Esophagus muscularis mucosa (tissue), 4 donors: Measurements from ENCODE around the gene DVL1. TPM values are rescaled to one million over a fixed set of nuclear protein-coding genes. Genes with fewer than 3 reads are reported as not detected.
A peak's percentile ranks its signal among the peaks of the same experiment; 100 is the strongest.

Source experiments
- DNase-seq: peaks from one replicate; pipeline ENCODE4 v3.0.0-alpha.2; 2017; ENCODE audit errors: extremely low spot score
- H3K27ac ChIP-seq, 4 donors: fragments of 200-600 bp; sonication (generic); replicated peaks in 1 of 4; 1 replicate in 3 of 4; 2 replicates in 1 of 4; pipeline ENCODE4 v1.5.1; 2016 to 2019; ENCODE audit warnings: mild to moderate bottlenecking in 1 of 4
- H3K27me3 ChIP-seq, 4 donors: fragments of 200-600 bp; sonication (generic); one replicate each; pipeline versions ENCODE4 v1.5.1 to v1.6.0; 2016 to 2019
- H3K36me3 ChIP-seq, 4 donors: fragments of 200-600 bp; sonication (generic); one replicate each; pipeline ENCODE4 v1.5.1; 2016 to 2019
- H3K4me1 ChIP-seq, 4 donors: fragments of 200-600 bp; sonication (generic); one replicate each; pipeline ENCODE4 v1.5.1; 2016 to 2019
- H3K4me3 ChIP-seq, 4 donors: fragments of 200-600 bp; sonication (generic); 1 replicate in 2 of 4; 2 replicates in 2 of 4; pipeline ENCODE4 v1.5.1; 2016 to 2019; ENCODE audit warnings: mild to moderate bottlenecking in 4 of 4, moderate library complexity in 1 of 4
- H3K9me3 ChIP-seq, 4 donors: fragments of 200-600 bp; sonication (generic); 1 replicate in 3 of 4; 2 replicates in 1 of 4; pipeline ENCODE4 v1.5.1; 2016 to 2019
- EP300 ChIP-seq: sonication (generic); formaldehyde crosslinking; IDR thresholded peaks from one replicate; pipeline ENCODE4 v1.6.1; 2017; ENCODE audit warnings: antibody characterized with exemption
- POLR2A ChIP-seq: fragments of 450-650 bp; IDR thresholded peaks from one replicate; pipeline ENCODE4 v1.6.1; 2017; ENCODE audit warnings: antibody characterized with exemption, moderate library complexity, mild to moderate bottlenecking, low read depth
- POLR2AphosphoS5 ChIP-seq, 2 donors: sonication (generic); formaldehyde crosslinking; IDR thresholded peaks; one replicate each; pipeline ENCODE4 v1.6.1; 2017; ENCODE audit warnings: antibody characterized with exemption in 2 of 2
- WGBS: methylation state at CpG from one replicate; pipeline ENCODE4 v1.1.5; 2018; 5-methylcytosine and 5-hydroxymethylcytosine counted together
- intact Hi-C: fragments of 100-400 bp; cut with DNase I; formaldehyde crosslinking; loops from one replicate; pipeline ENCODE4 v1.15.1; 2023
- total RNA-seq, 4 donors: library from RNA; depleted of rRNA; stranded (reverse); fragments of >200 nt; gene quantifications; one replicate each; pipeline versions ENCODE4 v1.1.0 to v1.2.1, GENCODE V29; 2016
- TF ChIP-seq, protein P1 (sequence below), 3 experiments: fragments of 200-600 bp in 2 of 3; fragments of 450-650 bp in 1 of 3; sonication (generic) in 2 of 3; IDR thresholded peaks; one replicate each; pipeline ENCODE4 v1.5.1; 2017 to 2019; ENCODE audit warnings: antibody characterized with exemption in 3 of 3, mild to moderate bottlenecking in 2 of 3, moderate library complexity in 1 of 3

The DVL1 gene
- total RNA-seq, 4 donors from 2014 or later = 66.9 to 141 (median 114) TPM

DNA sequence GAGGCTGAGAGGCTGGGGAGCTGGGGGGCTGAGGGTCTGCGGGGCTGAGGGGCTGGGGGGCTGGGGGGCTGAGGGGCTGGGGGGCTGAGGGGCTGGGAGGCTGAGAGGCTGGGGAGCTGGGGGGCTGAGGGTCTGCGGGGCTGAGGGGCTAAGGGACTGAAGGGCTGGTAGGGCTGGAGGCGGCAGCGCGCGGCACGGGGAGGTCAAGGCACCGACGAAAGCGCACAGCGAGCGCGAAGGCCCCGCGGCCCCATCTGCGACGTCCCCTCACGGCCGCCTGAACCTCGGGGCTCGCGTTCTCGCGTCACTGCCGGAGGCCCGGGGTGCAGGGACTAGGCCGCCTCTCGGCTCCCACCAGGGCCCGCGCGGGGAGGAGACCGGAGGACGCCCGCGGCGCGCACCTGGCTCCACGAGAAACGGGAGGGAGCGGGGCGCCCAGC, 25.1 kb downstream of the DVL1 start:
- peaks cover 52 to 76% (median 72%) of the 10 kb centered on the region in 4 donors for H3K4me1 ChIP-seq
- 0% methylated on average over 6 of the region's 41 CpGs for WGBS
- no peaks in the 10 kb centered on the region for H3K27me3 ChIP-seq
- DNase-seq = no peak
- H3K4me3 ChIP-seq = peak overlapping the region; percentile 67 to 99 (median 80)
- TF ChIP-seq POLR2AphosphoS5 (IDR thresholded peaks at IDR 0.05) (no peak), EP300 (no peak), POLR2A (no peak)
- TF ChIP-seq, protein P1, sequence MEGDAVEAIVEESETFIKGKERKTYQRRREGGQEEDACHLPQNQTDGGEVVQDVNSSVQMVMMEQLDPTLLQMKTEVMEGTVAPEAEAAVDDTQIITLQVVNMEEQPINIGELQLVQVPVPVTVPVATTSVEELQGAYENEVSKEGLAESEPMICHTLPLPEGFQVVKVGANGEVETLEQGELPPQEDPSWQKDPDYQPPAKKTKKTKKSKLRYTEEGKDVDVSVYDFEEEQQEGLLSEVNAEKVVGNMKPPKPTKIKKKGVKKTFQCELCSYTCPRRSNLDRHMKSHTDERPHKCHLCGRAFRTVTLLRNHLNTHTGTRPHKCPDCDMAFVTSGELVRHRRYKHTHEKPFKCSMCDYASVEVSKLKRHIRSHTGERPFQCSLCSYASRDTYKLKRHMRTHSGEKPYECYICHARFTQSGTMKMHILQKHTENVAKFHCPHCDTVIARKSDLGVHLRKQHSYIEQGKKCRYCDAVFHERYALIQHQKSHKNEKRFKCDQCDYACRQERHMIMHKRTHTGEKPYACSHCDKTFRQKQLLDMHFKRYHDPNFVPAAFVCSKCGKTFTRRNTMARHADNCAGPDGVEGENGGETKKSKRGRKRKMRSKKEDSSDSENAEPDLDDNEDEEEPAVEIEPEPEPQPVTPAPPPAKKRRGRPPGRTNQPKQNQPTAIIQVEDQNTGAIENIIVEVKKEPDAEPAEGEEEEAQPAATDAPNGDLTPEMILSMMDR (IDR thresholded peaks at IDR 0.05) = no peak
- H3K36me3 ChIP-seq = peaks cover 17 to 62% (median 48%) of the 10 kb centered on the region in 4 donors
- H3K27ac ChIP-seq = peak overlapping the region; percentile 79 to 92 (median 85)
- no peaks in the 10 kb centered on the region for H3K9me3 ChIP-seq
- intact Hi-C loops = no loop called here

DNA sequence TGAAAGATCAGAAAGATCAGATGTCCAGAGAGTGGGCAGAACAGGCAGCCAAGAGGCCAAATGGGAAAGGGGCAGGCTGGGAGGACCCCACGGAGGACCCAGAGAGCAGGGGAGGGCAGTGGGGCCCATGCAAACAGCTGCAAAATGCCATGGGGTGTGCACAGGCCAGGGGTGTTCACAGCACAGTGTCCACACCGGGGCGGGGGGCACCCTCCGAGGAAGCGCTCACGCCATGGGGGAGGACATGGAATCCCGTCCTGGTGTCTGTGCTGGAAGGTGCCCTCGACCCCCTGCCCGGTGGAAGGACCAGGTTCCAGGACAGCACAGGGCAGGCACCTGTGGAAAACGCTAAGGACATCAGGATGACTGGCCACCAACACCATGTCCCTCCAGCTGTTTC, 26.3 kb downstream of the DVL1 start:
- H3K4me1 ChIP-seq = peaks cover 57 to 87% (median 83%) of the 10 kb centered on the region in 4 donors
- no peaks in the 10 kb centered on the region for H3K27me3 ChIP-seq
- intact Hi-C loops = no loop called here
- WGBS = 82% methylated on average over 10 of the region's 10 CpGs
- no peaks in the 10 kb centered on the region for H3K9me3 ChIP-seq
- H3K27ac ChIP-seq = peak overlapping the region in 1 of 4 donors; percentile 10
- TF ChIP-seq EP300 (no peak), POLR2AphosphoS5 (IDR thresholded peaks at IDR 0.05) (no peak), POLR2A (no peak)
- TF ChIP-seq, protein P1 (IDR thresholded peaks at IDR 0.05) = no peak
- peaks cover 11 to 55% (median 41%) of the 10 kb centered on the region in 4 donors for H3K36me3 ChIP-seq
- peak overlapping the region in 1 of 4 donors; percentile 30 for H3K4me3 ChIP-seq
- no peak for DNase-seq

DNA sequence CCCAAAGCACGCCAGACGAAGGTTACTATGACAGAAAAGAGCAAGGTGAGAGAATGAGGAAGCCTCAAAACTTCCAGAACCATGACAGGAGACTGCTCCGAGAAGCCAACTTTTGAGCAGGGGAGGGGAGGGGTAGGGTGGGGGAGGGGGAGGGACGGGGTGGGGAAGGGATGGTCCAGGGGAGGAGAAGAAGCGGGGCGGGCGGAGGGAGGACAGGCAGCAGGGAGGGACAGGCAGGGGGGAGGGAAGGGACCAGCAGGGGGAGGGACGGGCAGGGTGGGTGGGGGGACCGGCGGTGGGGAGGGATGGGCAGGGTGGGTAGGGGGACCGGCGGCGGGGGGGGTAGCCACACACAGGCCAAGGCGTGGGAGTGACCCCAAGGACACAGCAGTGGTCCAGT, 26.8 kb downstream of the DVL1 start:
- Histone ChIP-seq H3K4me1 (peaks cover 63 to 93% (median 89%) of the 10 kb centered on the region in 4 donors), H3K4me3 (no peak overlapping the region), H3K27me3 (no peaks in the 10 kb centered on the region), H3K9me3 (no peaks in the 10 kb centered on the region), H3K36me3 (peaks cover 6 to 49% (median 35%) of the 10 kb centered on the region in 4 donors), H3K27ac (no peak overlapping the region)
- intact Hi-C loops = no loop called here
- TF ChIP-seq POLR2A = no peak
- TF ChIP-seq, protein P1 (IDR thresholded peaks at IDR 0.05) = no peak
- TF ChIP-seq POLR2AphosphoS5 (IDR thresholded peaks at IDR 0.05) = no peak
- TF ChIP-seq EP300 = no peak
- WGBS = 86% methylated on average over 10 of the region's 14 CpGs
- DNase-seq = no peak

DNA sequence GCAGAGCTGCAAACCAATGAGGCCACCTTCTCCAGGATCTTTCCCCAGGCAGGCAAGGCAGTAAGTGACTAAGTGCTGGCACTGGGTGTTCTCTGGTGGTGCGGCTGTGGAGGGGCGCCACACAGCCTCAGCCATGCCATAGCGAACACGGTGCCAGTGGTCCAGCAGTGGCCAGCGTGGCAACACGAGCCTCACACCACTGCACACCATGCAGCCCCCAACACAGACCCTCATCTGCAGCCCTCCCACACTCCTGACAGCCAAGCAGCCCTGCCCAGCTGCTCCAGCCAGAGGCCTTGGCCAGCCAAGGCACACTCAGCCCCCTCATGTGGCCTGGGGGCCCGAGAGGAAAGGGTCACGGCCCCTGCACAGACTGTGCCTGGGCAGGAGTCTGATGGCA, 27.7 kb downstream of the DVL1 start:
- Histone ChIP-seq H3K27ac (peak overlapping the region; percentile 80 to 84 (median 84)), H3K27me3 (no peaks in the 10 kb centered on the region), H3K4me3 (no peak overlapping the region), H3K9me3 (no peaks in the 10 kb centered on the region), H3K36me3 (peaks cover 2 to 46% (median 29%) of the 10 kb centered on the region in 4 donors), H3K4me1 (peaks cover 57 to 93% (median 91%) of the 10 kb centered on the region in 4 donors)
- intact Hi-C loops = no loop called here
- TF ChIP-seq EP300 (no peak), POLR2AphosphoS5 (IDR thresholded peaks at IDR 0.05) (no peak), POLR2A (no peak)
- TF ChIP-seq, protein P1 (IDR thresholded peaks at IDR 0.05) = no peak
- WGBS = 86% methylated on average over 8 of the region's 8 CpGs
- DNase-seq = no peak
